B cell (primary cell): ENCODE measurements around the gene CAMK2D. TPM values are rescaled to one million over a fixed set of nuclear protein-coding genes. Genes with fewer than 3 reads are reported as not detected.

Source experiments
- ATAC-seq: fragments of 200-7000 bp; cut with Tn5 transposase; one replicate; pipeline ENCODE4 v1.10.0; 2021; ENCODE audit warnings: low read depth, mild to moderate bottlenecking, moderate number of reproducible peaks, moderate library complexity
- CTCF ChIA-PET: fragments of 350-600 bp; sonication (Branson Sonifier 250); formaldehyde crosslinking; loops from one replicate; lab custom pipeline; 2021; ENCODE audit warnings: antibody characterized with exemption, inconsistent platforms; lab: Charles Lee
- POLR2A ChIA-PET: fragments of 350-600 bp; sonication (Branson Sonifier 250); formaldehyde crosslinking; loops from one replicate; lab custom pipeline; 2021; ENCODE audit warnings: antibody characterized with exemption; lab: Charles Lee
- DNase-seq: peaks from one replicate; pipeline ENCODE4 v3.0.0; 2013
- H2AFZ ChIP-seq: 2 replicates; pipeline ENCODE4 v1.6.1; 2012; ENCODE audit warnings: mild to moderate bottlenecking, low read depth, low read length; ENCODE audit not compliant: insufficient read depth, poor library complexity, severe bottlenecking
- H3K27ac ChIP-seq, 2 donors: 1 replicate in 1 of 2; 2 replicates in 1 of 2; pipeline ENCODE4 v1.5.1; 2012 to 2013; ENCODE audit warnings: low read length in 2 of 2, mild to moderate bottlenecking in 2 of 2, moderate library complexity in 1 of 2
- H3K27me3 ChIP-seq, 4 experiments: fragments of 200-600 bp in 1 of 4; sonication (generic) in 1 of 4; replicated peaks in 1 of 4; 1 replicate in 2 of 4; 2 replicates in 2 of 4; pipeline versions ENCODE4 v1.6.1 to v1.7.0; 2013 to 2016; ENCODE audit warnings: low read length in 3 of 4, mild to moderate bottlenecking in 2 of 4, mixed read lengths in 1 of 4, moderate library complexity in 1 of 4; ENCODE audit not compliant: insufficient read depth in 4 of 4, control insufficient read depth in 3 of 4; ENCODE audit errors: control extremely low read depth in 1 of 4
- H3K36me3 ChIP-seq, 2 experiments: replicated peaks in 1 of 2; 1 replicate in 1 of 2; 2 replicates in 1 of 2; pipeline versions ENCODE4 v1.6.1 to v1.7.1; 2013; ENCODE audit warnings: low read length in 1 of 2; ENCODE audit not compliant: insufficient read depth in 2 of 2, control insufficient read depth in 1 of 2; ENCODE audit errors: control extremely low read depth in 1 of 2, extremely low read depth in 1 of 2
- H3K4me1 ChIP-seq, 2 donors: fragments of 200-600 bp in 1 of 2; sonication (generic) in 1 of 2; 1 replicate in 1 of 2; 2 replicates in 1 of 2; pipeline versions ENCODE4 v1.5.1 to v1.6.1; 2013 to 2017; ENCODE audit warnings: low read length in 2 of 2; ENCODE audit not compliant: control insufficient read depth in 2 of 2, insufficient read depth in 2 of 2
- H3K4me2 ChIP-seq: replicated peaks from 2 replicates; pipeline ENCODE3; 2012; ENCODE audit warnings: mild to moderate bottlenecking, low read depth, low read length; ENCODE audit not compliant: poor library complexity, severe bottlenecking
- H3K4me3 ChIP-seq, 5 experiments: fragments of 200-600 bp in 1 of 5; sonication (generic) in 1 of 5; 1 replicate in 3 of 5; 2 replicates in 2 of 5; pipeline versions ENCODE4 v1.5.1 to v1.7.0; 2011 to 2016; ENCODE audit warnings: low read length in 4 of 5, mild to moderate bottlenecking in 4 of 5, low read depth in 2 of 5, control low read depth in 1 of 5, moderate library complexity in 1 of 5; ENCODE audit not compliant: insufficient read depth in 1 of 5; ENCODE audit errors: control extremely low read depth in 1 of 5, extremely low read depth in 1 of 5
- H3K79me2 ChIP-seq: fragments of 200-600 bp; sonication (generic); one replicate; pipeline ENCODE4 v1.6.0; 2016; ENCODE audit warnings: low read length; ENCODE audit not compliant: control insufficient read depth, insufficient read depth
- H3K9ac ChIP-seq: fragments of 200-600 bp; sonication (generic); 2 replicates; pipeline ENCODE4 v1.6.1; 2017; ENCODE audit warnings: mild to moderate bottlenecking, low read length, moderate library complexity
- H3K9me3 ChIP-seq, 3 donors: one replicate each; pipeline versions ENCODE4 v1.6.1 to v1.7.1; 2013; ENCODE audit warnings: low read length in 2 of 3; ENCODE audit not compliant: control insufficient read depth in 2 of 3, insufficient read depth in 1 of 3; ENCODE audit errors: control extremely low read depth in 1 of 3
- H4K20me1 ChIP-seq: 2 replicates; pipeline ENCODE4 v1.6.0; 2012; ENCODE audit warnings: mild to moderate bottlenecking, low read length; ENCODE audit not compliant: insufficient read depth, control insufficient read depth, poor library complexity, severe bottlenecking
- H3K27ac Mint-ChIP-seq: one replicate; pipeline ENCODE4 v1.8.0; 2021; ENCODE audit warnings: mixed read lengths
- H3K27me3 Mint-ChIP-seq: one replicate; pipeline ENCODE4 v1.8.0; 2021; ENCODE audit warnings: mixed read lengths
- H3K4me1 Mint-ChIP-seq: one replicate; pipeline ENCODE4 v1.8.0; 2021; ENCODE audit warnings: mixed read lengths
- H3K4me3 Mint-ChIP-seq: one replicate; pipeline ENCODE4 v1.8.0; 2021; ENCODE audit warnings: mixed read lengths
- H3K9me3 Mint-ChIP-seq: one replicate; pipeline ENCODE4 v1.8.0; 2022; ENCODE audit warnings: mixed read lengths; ENCODE audit not compliant: insufficient read depth
- CTCF ChIP-seq: fragments of 200-600 bp; IDR thresholded peaks from one replicate; pipeline ENCODE4 v1.8.0; 2022; ENCODE audit warnings: antibody characterized with exemption, mild to moderate bottlenecking
- EZH2 ChIP-seq: IDR thresholded peaks from 2 replicates; pipeline ENCODE4 v1.6.1; 2012; ENCODE audit warnings: borderline replicate concordance, low read depth, mild to moderate bottlenecking, moderate library complexity, low read length; ENCODE audit not compliant: insufficient read depth, poor library complexity, severe bottlenecking
- WGBS: methylation state at CpG from one replicate; pipeline ENCODE4 v1.1.5; 2013; ENCODE audit warnings: missing lambda C conversion rate; ENCODE audit not compliant: insufficient coverage; 5-methylcytosine and 5-hydroxymethylcytosine counted together
- intact Hi-C: fragments of 100-400 bp; cut with micrococcal nuclease; formaldehyde crosslinking; loops from one replicate; pipeline ENCODE4 v1.10.0; 2022
- polyA plus RNA-seq: library from polyadenylated mRNA; depleted of rRNA; stranded (reverse); fragments of >200 nt; gene quantifications from 2 replicates; pipeline ENCODE4 v1.2.3, GENCODE V29; 2012
- total RNA-seq, 2 donors: library from RNA; stranded (reverse); fragments of 120-200 nt in 1 of 2; gene quantifications; 1 replicate in 1 of 2; 2 replicates in 1 of 2; pipeline versions ENCODE4 v1.2.3 to v1.2.4, GENCODE V29; 2013 to 2022

Gene CAMK2D
- total and polyA plus RNA-seq, 2 donors (not counting 1 experiment from before 2014, with no cell fraction given): 26.3 to 57.0 TPM

- no peaks in the 10 kb centered on the region for H3K27me3 ChIP-seq
- CTCF ChIA-PET: interaction anchor here (1.6 to 4.0 kb wide), 2 partner anchors 8 to 46 kb away, joined by 3 to 14 read pairs; no protein-coding TSS in a partner anchor
- H3K4me1 ChIP-seq: peaks cover 17 to 64% of the 10 kb centered on the region in 2 donors
- no peaks in the 10 kb centered on the region for H3K27me3 Mint-ChIP-seq
- TF ChIP-seq CTCF (no peak), EZH2 (no peak)
- peaks cover 1 to 4% (median 3%) of the 10 kb centered on the region in 3 donors for H3K9me3 ChIP-seq
- H3K27ac Mint-ChIP-seq: peak overlapping the region; percentile 56
- H3K27ac ChIP-seq: no peak overlapping the region
- no peak overlapping the region for H3K4me2 ChIP-seq
- H2AFZ ChIP-seq: no peak overlapping the region
- WGBS: no CpG with 5 or more reads among the region's 3 CpGs
- H4K20me1 ChIP-seq: no peaks in the 10 kb centered on the region
- peaks cover 0 to 1% of the 10 kb centered on the region in 2 experiments for H3K36me3 ChIP-seq
- POLR2A ChIA-PET: interaction anchor here (0.7 kb wide), 2 partner anchors 178 to 189 kb away, joined by 3 read pairs; no protein-coding TSS in a partner anchor
- DNase-seq: no peak
- no peak for ATAC-seq
- H3K9me3 Mint-ChIP-seq: peaks cover 4% of the 10 kb centered on the region
- H3K4me1 Mint-ChIP-seq: peaks cover 76% of the 10 kb centered on the region
- H3K4me3 ChIP-seq: no peak overlapping the region
- H3K4me3 Mint-ChIP-seq: no peak overlapping the region
- intact Hi-C loops: no loop called here
- no peak overlapping the region for H3K9ac ChIP-seq
- H3K79me2 ChIP-seq: peaks cover 78% of the 10 kb centered on the region
These were observed 188.9 kb downstream of the CAMK2D start for GRCh38 chr4:113572620-113573019.

GRCh38 chr4:113566015-113566795 lies 195.3 kb downstream of the CAMK2D start:
- no peak overlapping the region for H2AFZ ChIP-seq
- TF ChIP-seq EZH2 (no peak), CTCF (no peak)
- WGBS: 100% methylated on average over 2 of the region's 3 CpGs
- peak overlapping the region; percentile 62 for H3K4me3 Mint-ChIP-seq
- H3K4me1 Mint-ChIP-seq: peaks cover 73% of the 10 kb centered on the region
- no peak overlapping the region for H3K4me3 ChIP-seq
- CTCF ChIA-PET: interaction anchor here (0.8 to 4.6 kb wide), 3 partner anchors 14 to 70 kb away, joined by 3 to 35 read pairs (median 4); no protein-coding TSS in a partner anchor
- H3K27me3 ChIP-seq: no peaks in the 10 kb centered on the region
- DNase-seq (no peak), ATAC-seq (no peak)
- H3K9me3 ChIP-seq: no peaks in the 10 kb centered on the region
- no peaks in the 10 kb centered on the region for H4K20me1 ChIP-seq
- no peaks in the 10 kb centered on the region for H3K9me3 Mint-ChIP-seq
- H3K4me1 ChIP-seq: peaks cover 51 to 91% of the 10 kb centered on the region in 2 donors
- intact Hi-C loops: loop anchor here (10.0 kb wide), 1 partner anchor 1281 kb away; the partner anchor contains the start of gene TIFA
- H3K36me3 ChIP-seq: no peaks in the 10 kb centered on the region
- POLR2A ChIA-PET: no interaction called here
- peak overlapping the region; percentile 76 for H3K4me2 ChIP-seq
- peak overlapping the region; percentile 89 for H3K27ac Mint-ChIP-seq
- peak overlapping the region; percentile 74 to 79 for H3K27ac ChIP-seq
- peaks cover 58% of the 10 kb centered on the region for H3K79me2 ChIP-seq
- H3K27me3 Mint-ChIP-seq: no peaks in the 10 kb centered on the region
- H3K9ac ChIP-seq: no peak overlapping the region
